PC-9 (cell line): Measurements from ENCODE around the gene PLXND1.

ENCODE experiments used
- EZH2 ChIP-seq: fragments of 200-600 bp; sonication (generic); IDR thresholded peaks from 2 replicates; pipeline ENCODE4 v1.8.0; 2017; ENCODE audit warnings: antibody characterized with exemption, low read depth
- TF ChIP-seq, protein P1 (sequence below): fragments of 200-600 bp; sonication (generic); conservative IDR thresholded peaks from 2 replicates; pipeline ENCODE4 v1.6.1; 2017; ENCODE audit warnings: mixed run types, antibody characterized with exemption, mild to moderate bottlenecking, moderate library complexity

GRCh38 chr3:129626744-129627349 is 20.4 kb upstream of the PLXND1 start:
- TF ChIP-seq, protein P1, sequence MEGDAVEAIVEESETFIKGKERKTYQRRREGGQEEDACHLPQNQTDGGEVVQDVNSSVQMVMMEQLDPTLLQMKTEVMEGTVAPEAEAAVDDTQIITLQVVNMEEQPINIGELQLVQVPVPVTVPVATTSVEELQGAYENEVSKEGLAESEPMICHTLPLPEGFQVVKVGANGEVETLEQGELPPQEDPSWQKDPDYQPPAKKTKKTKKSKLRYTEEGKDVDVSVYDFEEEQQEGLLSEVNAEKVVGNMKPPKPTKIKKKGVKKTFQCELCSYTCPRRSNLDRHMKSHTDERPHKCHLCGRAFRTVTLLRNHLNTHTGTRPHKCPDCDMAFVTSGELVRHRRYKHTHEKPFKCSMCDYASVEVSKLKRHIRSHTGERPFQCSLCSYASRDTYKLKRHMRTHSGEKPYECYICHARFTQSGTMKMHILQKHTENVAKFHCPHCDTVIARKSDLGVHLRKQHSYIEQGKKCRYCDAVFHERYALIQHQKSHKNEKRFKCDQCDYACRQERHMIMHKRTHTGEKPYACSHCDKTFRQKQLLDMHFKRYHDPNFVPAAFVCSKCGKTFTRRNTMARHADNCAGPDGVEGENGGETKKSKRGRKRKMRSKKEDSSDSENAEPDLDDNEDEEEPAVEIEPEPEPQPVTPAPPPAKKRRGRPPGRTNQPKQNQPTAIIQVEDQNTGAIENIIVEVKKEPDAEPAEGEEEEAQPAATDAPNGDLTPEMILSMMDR, result 0 out of 2 replicates have a peak, but pooled peaks have one; percentile 13
- TF ChIP-seq EZH2, result no peak
